H9 (cell line): Measurements from ENCODE around the gene EEF1AKMT2. TPM values are rescaled to one million over a fixed set of nuclear protein-coding genes. Genes with fewer than 3 reads are reported as not detected.

ENCODE experiments used
- DNase-seq: peaks from one replicate; pipeline ENCODE4 v3.0.0-alpha.2; 2017
- H2AFZ ChIP-seq: one replicate; pipeline ENCODE4 v1.6.1; 2013; ENCODE audit warnings: mild to moderate bottlenecking, low read length, control low read depth, moderate library complexity
- H2AK5ac ChIP-seq: 2 replicates; pipeline ENCODE4 v1.6.1; 2013; ENCODE audit warnings: low read length, control low read depth, mixed read lengths; ENCODE audit not compliant: insufficient read length
- H2BK120ac ChIP-seq: one replicate; pipeline ENCODE4 v1.6.1; 2013; ENCODE audit warnings: low read depth, mild to moderate bottlenecking, low read length, control low read depth, inconsistent platforms; ENCODE audit not compliant: poor library complexity, severe bottlenecking
- H2BK12ac ChIP-seq: 2 replicates; pipeline ENCODE4 v1.6.1; 2013; ENCODE audit warnings: low read length, control low read depth, mixed read lengths, low read depth; ENCODE audit not compliant: insufficient read length
- H2BK15ac ChIP-seq: 2 replicates; pipeline ENCODE4 v1.6.1; 2013; ENCODE audit warnings: low read depth, low read length, control low read depth
- H2BK20ac ChIP-seq: one replicate; pipeline ENCODE4 v1.6.1; 2013; ENCODE audit warnings: low read depth, mild to moderate bottlenecking, low read length, control low read depth, inconsistent platforms; ENCODE audit not compliant: poor library complexity, severe bottlenecking
- H2BK5ac ChIP-seq: 2 replicates; pipeline ENCODE4 v1.6.1; 2013; ENCODE audit warnings: low read length, control low read depth, mixed read lengths; ENCODE audit not compliant: insufficient read length
- H3K14ac ChIP-seq: 2 replicates; pipeline ENCODE4 v1.6.1; 2013; ENCODE audit warnings: low read length, control low read depth; ENCODE audit not compliant: insufficient read depth
- H3K18ac ChIP-seq: 2 replicates; pipeline ENCODE4 v1.6.1; 2013; ENCODE audit warnings: low read depth, mild to moderate bottlenecking, mixed read lengths, low read length, control low read depth; ENCODE audit not compliant: insufficient read length
- H3K23ac ChIP-seq: 2 replicates; pipeline ENCODE4 v1.6.1; 2013; ENCODE audit warnings: low read length, control low read depth, mixed read lengths, low read depth; ENCODE audit not compliant: insufficient read length
- H3K23me2 ChIP-seq: 2 replicates; pipeline ENCODE4 v1.6.1; 2013; ENCODE audit warnings: low read depth, mild to moderate bottlenecking, mixed read lengths, low read length, control low read depth; ENCODE audit not compliant: insufficient read length, poor library complexity, severe bottlenecking
- H3K27ac ChIP-seq: 2 replicates; pipeline ENCODE4 v1.5.1; 2013; ENCODE audit warnings: low read length, control low read depth, mixed read lengths, low read depth; ENCODE audit not compliant: insufficient read length
- H3K27me3 ChIP-seq: 2 replicates; pipeline ENCODE4 v1.6.1; 2013; ENCODE audit warnings: low read length, control low read depth, inconsistent platforms; ENCODE audit not compliant: insufficient read depth
- H3K4ac ChIP-seq: 2 replicates; pipeline ENCODE4 v1.6.1; 2013; ENCODE audit warnings: low read depth, mild to moderate bottlenecking, control low read depth, inconsistent platforms, low read length, moderate library complexity
- H3K4me1 ChIP-seq: 2 replicates; pipeline ENCODE4 v1.6.1; 2013; ENCODE audit warnings: low read length, control low read depth, inconsistent platforms; ENCODE audit not compliant: insufficient read depth
- H3K4me2 ChIP-seq: 2 replicates; pipeline ENCODE4 v1.6.1; 2013; ENCODE audit warnings: low read length, control low read depth, mixed read lengths; ENCODE audit not compliant: insufficient read length, insufficient read depth
- H3K56ac ChIP-seq: 2 replicates; pipeline ENCODE4 v1.6.1; 2013; ENCODE audit warnings: low read depth, mild to moderate bottlenecking, mixed read lengths, low read length, control low read depth; ENCODE audit not compliant: insufficient read length
- H3K79me1 ChIP-seq: 2 replicates; pipeline ENCODE4 v1.6.1; 2013; ENCODE audit warnings: low read depth, mild to moderate bottlenecking, moderate library complexity, low read length, control low read depth, inconsistent platforms; ENCODE audit not compliant: insufficient read depth, poor library complexity, severe bottlenecking
- H3K79me2 ChIP-seq: 2 replicates; pipeline ENCODE4 v1.6.1; 2013; ENCODE audit warnings: low read length, control low read depth, inconsistent platforms; ENCODE audit not compliant: insufficient read depth
- H3K9ac ChIP-seq: 2 replicates; pipeline ENCODE4 v1.6.1; 2013; ENCODE audit warnings: low read length, control low read depth, mixed read lengths; ENCODE audit not compliant: insufficient read length; ENCODE audit errors: extremely low read depth
- H3K9me3 ChIP-seq: one replicate; pipeline ENCODE4 v1.6.1; 2013; ENCODE audit warnings: low read depth, low read length, inconsistent platforms; ENCODE audit not compliant: control insufficient read depth
- H3T11ph ChIP-seq: one replicate; pipeline ENCODE4 v1.6.1; 2013; ENCODE audit warnings: mild to moderate bottlenecking, low read length, control low read depth, inconsistent platforms
- H4K20me1 ChIP-seq: one replicate; pipeline ENCODE4 v1.6.1; 2013; ENCODE audit not compliant: control insufficient read depth, insufficient read length, insufficient read depth
- H4K5ac ChIP-seq: 2 replicates; pipeline ENCODE4 v1.6.1; 2013; ENCODE audit warnings: low read depth, mild to moderate bottlenecking, mixed read lengths, low read length, control low read depth; ENCODE audit not compliant: insufficient read length
- H4K8ac ChIP-seq: replicated peaks from 2 replicates; pipeline ENCODE4 v1.6.1; 2013; ENCODE audit warnings: low read length, control low read depth, mixed read lengths, low read depth; ENCODE audit not compliant: insufficient read length
- H4K91ac ChIP-seq: 2 replicates; pipeline ENCODE4 v1.6.1; 2013; ENCODE audit warnings: low read depth, mild to moderate bottlenecking, moderate library complexity, mixed read lengths, low read length, control low read depth; ENCODE audit not compliant: insufficient read length
- H3K27ac Mint-ChIP-seq, 3 experiments: 2 replicates in 2 of 3; 3 replicates in 1 of 3; pipeline ENCODE4 v1.8.0; 2020 to 2021; ENCODE audit warnings: mixed read lengths in 3 of 3, mild to moderate bottlenecking in 1 of 3, moderate library complexity in 1 of 3
- H3K27me3 Mint-ChIP-seq: 2 replicates; pipeline ENCODE4 v1.8.0; 2021; ENCODE audit warnings: low read depth, mild to moderate bottlenecking, moderate library complexity, mixed read lengths
- H3K36me3 Mint-ChIP-seq, 3 experiments: 2 replicates in 2 of 3; 3 replicates in 1 of 3; pipeline ENCODE4 v1.8.0; 2020 to 2021; ENCODE audit warnings: low read depth in 3 of 3, mixed read lengths in 3 of 3; ENCODE audit not compliant: insufficient read depth in 1 of 3
- H3K4me1 Mint-ChIP-seq, 2 experiments: 2 replicates each; pipeline ENCODE4 v1.8.0; 2020; ENCODE audit warnings: mixed read lengths in 2 of 2
- H3K4me3 Mint-ChIP-seq, 2 experiments: 2 replicates in 1 of 2; 3 replicates in 1 of 2; pipeline ENCODE4 v1.8.0; 2020 to 2021; ENCODE audit warnings: mild to moderate bottlenecking in 2 of 2, mixed read lengths in 2 of 2, moderate library complexity in 1 of 2
- H3K9me3 Mint-ChIP-seq, 2 experiments: 2 replicates in 1 of 2; 3 replicates in 1 of 2; pipeline ENCODE4 v1.8.0; 2020; ENCODE audit warnings: mild to moderate bottlenecking in 2 of 2, mixed read lengths in 2 of 2, moderate library complexity in 1 of 2
- WGBS: extraction: QIAGEN DNeasy Blood & Tissue Kit; methylation state at CpG from one replicate; pipeline ENCODE4 v1.1.7; 2013; ENCODE audit warnings: missing lambda C conversion rate, low lambda C conversion rate, mixed read lengths; ENCODE audit not compliant: insufficient read length; ENCODE audit errors: extremely low coverage; 5-methylcytosine and 5-hydroxymethylcytosine counted together
- total RNA-seq: library from RNA; stranded (reverse); gene quantifications from 2 replicates; pipeline ENCODE4 v1.2.1, GENCODE V29; 2021
- TF ChIP-seq, protein P1 (sequence below): fragments of 200-600 bp; sonication (generic); conservative IDR thresholded peaks from 3 replicates; pipeline ENCODE4 v1.8.0; 2021; ENCODE audit warnings: antibody characterized with exemption, mild to moderate bottlenecking

The EEF1AKMT2 gene
- total RNA-seq, 1 experiment from 2014 or later, result 19.0 TPM

DNA sequence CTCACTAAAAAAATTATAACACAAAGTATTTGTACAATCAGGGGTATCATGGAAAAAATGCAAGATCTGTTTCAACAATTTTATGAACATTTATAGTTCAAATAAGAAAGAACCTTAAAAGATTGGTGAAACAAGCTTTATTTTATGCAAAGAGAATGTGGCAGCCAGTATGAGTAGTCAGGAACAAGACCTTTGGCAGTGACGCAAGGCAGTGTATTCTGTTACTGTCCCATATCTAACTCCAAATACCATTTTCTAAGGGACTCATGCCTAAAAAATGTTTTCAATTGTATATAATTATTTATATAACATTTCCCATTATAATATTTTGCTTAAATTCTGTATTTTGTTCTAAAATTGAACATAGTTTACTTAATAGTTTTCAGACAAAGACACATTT is 28.4 kb downstream of the EEF1AKMT2 start:
- H2BK15ac ChIP-seq, result no peak overlapping the region
- H2BK12ac ChIP-seq, result no peak overlapping the region
- H3K23me2 ChIP-seq, result no peaks in the 10 kb centered on the region
- no peak overlapping the region for H3K18ac ChIP-seq
- no peak overlapping the region for H3K14ac ChIP-seq
- Mint-ChIP-seq H3K27ac (no peak overlapping the region), H3K27me3 (no peaks in the 10 kb centered on the region), H3K4me3 (no peak overlapping the region), H3K4me1 (peaks cover 0 to 3% of the 10 kb centered on the region in 2 experiments; a peak in 1 of 4 replicates), H3K9me3 (no peaks in the 10 kb centered on the region), H3K36me3 (peaks cover 2 to 36% (median 31%) of the 10 kb centered on the region in 3 experiments; a peak in 5 of 7 replicates)
- no peak overlapping the region for H2AFZ ChIP-seq
- H2BK20ac ChIP-seq, result no peak overlapping the region
- TF ChIP-seq, protein P1, sequence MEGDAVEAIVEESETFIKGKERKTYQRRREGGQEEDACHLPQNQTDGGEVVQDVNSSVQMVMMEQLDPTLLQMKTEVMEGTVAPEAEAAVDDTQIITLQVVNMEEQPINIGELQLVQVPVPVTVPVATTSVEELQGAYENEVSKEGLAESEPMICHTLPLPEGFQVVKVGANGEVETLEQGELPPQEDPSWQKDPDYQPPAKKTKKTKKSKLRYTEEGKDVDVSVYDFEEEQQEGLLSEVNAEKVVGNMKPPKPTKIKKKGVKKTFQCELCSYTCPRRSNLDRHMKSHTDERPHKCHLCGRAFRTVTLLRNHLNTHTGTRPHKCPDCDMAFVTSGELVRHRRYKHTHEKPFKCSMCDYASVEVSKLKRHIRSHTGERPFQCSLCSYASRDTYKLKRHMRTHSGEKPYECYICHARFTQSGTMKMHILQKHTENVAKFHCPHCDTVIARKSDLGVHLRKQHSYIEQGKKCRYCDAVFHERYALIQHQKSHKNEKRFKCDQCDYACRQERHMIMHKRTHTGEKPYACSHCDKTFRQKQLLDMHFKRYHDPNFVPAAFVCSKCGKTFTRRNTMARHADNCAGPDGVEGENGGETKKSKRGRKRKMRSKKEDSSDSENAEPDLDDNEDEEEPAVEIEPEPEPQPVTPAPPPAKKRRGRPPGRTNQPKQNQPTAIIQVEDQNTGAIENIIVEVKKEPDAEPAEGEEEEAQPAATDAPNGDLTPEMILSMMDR, result no peak
- no peak overlapping the region for H3K9ac ChIP-seq
- H3K9me3 ChIP-seq, result no peaks in the 10 kb centered on the region
- H2AK5ac ChIP-seq, result no peak overlapping the region
- no CpG with 5 or more reads among the region's 1 CpG for WGBS
- DNase-seq, result no peak
- H4K91ac ChIP-seq, result no peak overlapping the region
- no peak overlapping the region for H3T11ph ChIP-seq
- no peaks in the 10 kb centered on the region for H4K20me1 ChIP-seq
- no peak overlapping the region for H3K23ac ChIP-seq
- no peak overlapping the region for H3K27ac ChIP-seq
- H4K8ac ChIP-seq, result no peak overlapping the region
- H3K79me2 ChIP-seq, result no peaks in the 10 kb centered on the region
- H3K79me1 ChIP-seq, result no peaks in the 10 kb centered on the region
- no peak overlapping the region for H2BK5ac ChIP-seq
- no peak overlapping the region for H2BK120ac ChIP-seq
- no peak overlapping the region for H3K4me2 ChIP-seq
- H3K4ac ChIP-seq, result no peak overlapping the region
- H3K56ac ChIP-seq, result no peak overlapping the region
- no peaks in the 10 kb centered on the region for H3K4me1 ChIP-seq
- H3K27me3 ChIP-seq, result no peaks in the 10 kb centered on the region
- no peak overlapping the region for H4K5ac ChIP-seq
